ENCODE data around the gene TXNDC16. TPM values are rescaled to one million over a fixed set of nuclear protein-coding genes. Genes with fewer than 3 reads are reported as not detected.

The TXNDC16 gene
- total and polyA plus RNA-seq, 2 donors (not counting 1 experiment from before 2014, with no cell fraction given) = 0.75 to 7.0 TPM

DNA sequence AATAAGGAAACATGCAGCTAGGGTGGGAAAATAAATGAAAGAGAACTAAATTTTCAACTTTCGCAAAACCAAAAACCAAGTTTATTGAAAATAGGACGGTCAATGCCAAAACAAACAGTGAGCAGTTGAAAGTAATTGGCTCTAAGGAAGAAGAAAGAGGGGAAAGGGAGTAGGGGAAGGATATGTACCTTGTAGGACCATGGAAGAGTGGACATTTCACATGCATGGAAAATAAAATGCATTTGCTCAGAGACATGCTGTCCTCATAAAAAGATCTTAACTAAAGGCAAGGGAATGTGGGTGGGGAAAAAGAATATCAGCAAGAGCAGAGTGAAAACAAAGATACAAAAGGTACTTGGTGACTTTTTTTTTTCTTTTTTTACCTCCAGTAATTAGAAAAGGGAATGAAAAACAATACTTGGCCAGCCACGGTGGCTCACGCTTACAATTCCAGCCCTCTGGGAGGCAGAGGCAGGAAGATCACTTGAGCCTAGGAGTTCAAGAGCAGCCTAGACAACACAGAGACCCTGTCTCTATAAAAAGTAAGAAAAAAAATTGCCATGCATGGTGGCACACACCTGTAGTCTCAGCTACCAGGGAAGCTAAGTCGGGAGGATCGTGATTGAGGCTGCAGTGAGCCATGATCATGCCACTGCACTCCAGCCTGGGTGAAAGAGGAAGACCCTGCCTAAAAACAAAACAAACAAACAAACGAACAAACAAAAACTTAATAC lies 6.6 kb downstream of the TXNDC16 start:
- DNase-seq (no peak), ATAC-seq (ENCODE audit: low read depth) (no peak)
- Histone ChIP-seq H3K4me1 (ENCODE audit: control insufficient read depth in 2 of 2, insufficient read depth in 2 of 2, low read length in 2 of 2) (peaks cover 0 to 2% of the 10 kb centered on the region in 2 donors), H3K4me2 (replicated peaks; ENCODE audit: low read depth, low read length, poor library complexity, severe bottlenecking) (no peak overlapping the region), H3K9me3 (ENCODE audit: control extremely low read depth in 1 of 3, control insufficient read depth in 2 of 3, insufficient read depth in 1 of 3, low read length in 2 of 3) (no peaks in the 10 kb centered on the region), H3K9ac (ENCODE audit: low read length) (no peak overlapping the region), H3K27me3 (replicated peaks in 1 of 4; ENCODE audit: control extremely low read depth in 1 of 4, control insufficient read depth in 3 of 4, insufficient read depth in 4 of 4, low read length in 3 of 4) (no peaks in the 10 kb centered on the region), H4K20me1 (ENCODE audit: control insufficient read depth, insufficient read depth, low read length, poor library complexity, severe bottlenecking) (no peaks in the 10 kb centered on the region), H3K79me2 (ENCODE audit: control insufficient read depth, insufficient read depth, low read length) (peaks cover 26% of the 10 kb centered on the region), H2AFZ (ENCODE audit: insufficient read depth, low read depth, low read length, poor library complexity, severe bottlenecking) (no peak overlapping the region), H3K4me3 (ENCODE audit: control extremely low read depth in 1 of 5, extremely low read depth in 1 of 5, insufficient read depth in 1 of 5, low read depth in 2 of 5, low read length in 4 of 5) (no peak overlapping the region), H3K27ac (ENCODE audit: low read length in 2 of 2) (no peak overlapping the region), H3K36me3 (replicated peaks in 1 of 2; ENCODE audit: control extremely low read depth in 1 of 2, control insufficient read depth in 1 of 2, extremely low read depth in 1 of 2, insufficient read depth in 2 of 2, low read length in 1 of 2) (no peaks in the 10 kb centered on the region)
- Mint-ChIP-seq H3K9me3 (ENCODE audit: insufficient read depth) (no peaks in the 10 kb centered on the region), H3K27me3 (no peaks in the 10 kb centered on the region), H3K27ac (no peak overlapping the region), H3K4me1 (peaks cover 15% of the 10 kb centered on the region), H3K4me3 (no peak overlapping the region)
- ChIA-PET POLR2A (no interaction called here), CTCF (no interaction called here)
- no peak for TF ChIP-seq EZH2 (IDR thresholded peaks at IDR 0.05; ENCODE audit: borderline replicate concordance, insufficient read depth, low read depth, low read length, poor library complexity, severe bottlenecking)
- no peak for TF ChIP-seq CTCF (IDR thresholded peaks at IDR 0.05)
- WGBS (ENCODE audit: insufficient coverage) = 61% methylated on average over 5 of the region's 7 CpGs
- intact Hi-C loops (cut with micrococcal nuclease) = no loop called here

GRCh38 chr14:52538623-52539022 lies 13.7 kb downstream of the TXNDC16 start:
- WGBS (ENCODE audit: insufficient coverage) = no CpG with 5 or more reads among the region's 2 CpGs
- Mint-ChIP-seq H3K27me3 (no peaks in the 10 kb centered on the region), H3K27ac (no peak overlapping the region), H3K9me3 (ENCODE audit: insufficient read depth) (no peaks in the 10 kb centered on the region), H3K4me3 (no peak overlapping the region), H3K4me1 (peaks cover 13% of the 10 kb centered on the region)
- H3K9ac ChIP-seq (ENCODE audit: low read length) = no peak overlapping the region
- TF ChIP-seq CTCF (IDR thresholded peaks at IDR 0.05) = no peak
- no peak for TF ChIP-seq EZH2 (IDR thresholded peaks at IDR 0.05; ENCODE audit: borderline replicate concordance, insufficient read depth, low read depth, low read length, poor library complexity, severe bottlenecking)
- no peak for DNase-seq
- H3K4me1 ChIP-seq (ENCODE audit: control insufficient read depth in 2 of 2, insufficient read depth in 2 of 2, low read length in 2 of 2) = peaks cover 4 to 8% of the 10 kb centered on the region in 2 donors
- H2AFZ ChIP-seq (ENCODE audit: insufficient read depth, low read depth, low read length, poor library complexity, severe bottlenecking) = no peak overlapping the region
- peaks cover 7 to 14% of the 10 kb centered on the region in 2 experiments for H3K36me3 ChIP-seq (replicated peaks in 1 of 2; ENCODE audit: control extremely low read depth in 1 of 2, control insufficient read depth in 1 of 2, extremely low read depth in 1 of 2, insufficient read depth in 2 of 2, low read length in 1 of 2)
- no peak for ATAC-seq (ENCODE audit: low read depth)
- no peak overlapping the region for H3K27ac ChIP-seq (ENCODE audit: low read length in 2 of 2)
- no peaks in the 10 kb centered on the region for H3K79me2 ChIP-seq (ENCODE audit: control insufficient read depth, insufficient read depth, low read length)
- H3K4me2 ChIP-seq (replicated peaks; ENCODE audit: low read depth, low read length, poor library complexity, severe bottlenecking) = peak overlapping the region; percentile 11
- H3K4me3 ChIP-seq (ENCODE audit: control extremely low read depth in 1 of 5, extremely low read depth in 1 of 5, insufficient read depth in 1 of 5, low read depth in 2 of 5, low read length in 4 of 5) = no peak overlapping the region
- intact Hi-C loops (cut with micrococcal nuclease) = no loop called here
- no peaks in the 10 kb centered on the region for H3K27me3 ChIP-seq (replicated peaks in 1 of 4; ENCODE audit: control extremely low read depth in 1 of 4, control insufficient read depth in 3 of 4, insufficient read depth in 4 of 4, low read length in 3 of 4)
- POLR2A ChIA-PET = no interaction called here
- H3K9me3 ChIP-seq (ENCODE audit: control extremely low read depth in 1 of 3, control insufficient read depth in 2 of 3, insufficient read depth in 1 of 3, low read length in 2 of 3) = no peaks in the 10 kb centered on the region
- H4K20me1 ChIP-seq (ENCODE audit: control insufficient read depth, insufficient read depth, low read length, poor library complexity, severe bottlenecking) = no peaks in the 10 kb centered on the region
- CTCF ChIA-PET = no interaction called here

Measured in B cell (primary cell).